Esophagus muscularis mucosa (tissue), 3 donors: Measurements from ENCODE around the gene DIPK1A.

Experiments
- CTCF ChIP-seq, 3 experiments: fragments of 200-600 bp in 2 of 3; fragments of 450-650 bp in 1 of 3; sonication (generic) in 2 of 3; IDR thresholded peaks; one replicate each; pipeline ENCODE4 v1.5.1; 2017 to 2019; ENCODE audit warnings: antibody characterized with exemption in 3 of 3, mild to moderate bottlenecking in 2 of 3, moderate library complexity in 1 of 3
- EP300 ChIP-seq: sonication (generic); formaldehyde crosslinking; IDR thresholded peaks from one replicate; pipeline ENCODE4 v1.6.1; 2017; ENCODE audit warnings: antibody characterized with exemption

- TF ChIP-seq CTCF (IDR thresholded peaks at IDR 0.05) (no peak), EP300 (no peak)
Measured at GRCh38 chr1:92850019-92850418, 111.2 kb downstream of the DIPK1A start.
